WERI-Rb-1 (cell line): ENCODE results near the gene HAUS1.

ENCODE experiments used
- DNase-seq: peaks from one replicate; pipeline ENCODE4 v3.0.0-alpha.2; 2020
- H3K27ac ChIP-seq: fragments of 250-450 bp; sonication (Bioruptor Pico); 2 replicates; pipeline ENCODE4 v1.5.1; 2020; ENCODE audit warnings: mild to moderate bottlenecking, moderate library complexity
- H3K27me3 ChIP-seq: fragments of 250-450 bp; sonication (Bioruptor Pico); 2 replicates; pipeline ENCODE4 v1.5.1; 2021; ENCODE audit warnings: mild to moderate bottlenecking, low read depth, moderate library complexity; ENCODE audit not compliant: insufficient read depth, severe bottlenecking
- H3K36me3 ChIP-seq: fragments of 250-450 bp; sonication (Bioruptor Pico); 2 replicates; pipeline ENCODE4 v1.5.1; 2020; ENCODE audit warnings: mild to moderate bottlenecking, moderate library complexity
- H3K4me3 ChIP-seq: 2 replicates; pipeline ENCODE4 v1.5.1; 2011; ENCODE audit warnings: low read depth, mild to moderate bottlenecking, control low read depth, low read length
- H3K9me3 ChIP-seq: fragments of 250-450 bp; sonication (Bioruptor Pico); 2 replicates; pipeline ENCODE4 v1.5.1; 2021; ENCODE audit warnings: mild to moderate bottlenecking, moderate library complexity; ENCODE audit not compliant: severe bottlenecking
- TF ChIP-seq, protein P1 (sequence below): IDR thresholded peaks from 2 replicates; pipeline ENCODE4 v1.5.1; 2011; ENCODE audit warnings: low read depth, mild to moderate bottlenecking, control low read depth, inconsistent platforms, low read length

Gene HAUS1

DNA sequence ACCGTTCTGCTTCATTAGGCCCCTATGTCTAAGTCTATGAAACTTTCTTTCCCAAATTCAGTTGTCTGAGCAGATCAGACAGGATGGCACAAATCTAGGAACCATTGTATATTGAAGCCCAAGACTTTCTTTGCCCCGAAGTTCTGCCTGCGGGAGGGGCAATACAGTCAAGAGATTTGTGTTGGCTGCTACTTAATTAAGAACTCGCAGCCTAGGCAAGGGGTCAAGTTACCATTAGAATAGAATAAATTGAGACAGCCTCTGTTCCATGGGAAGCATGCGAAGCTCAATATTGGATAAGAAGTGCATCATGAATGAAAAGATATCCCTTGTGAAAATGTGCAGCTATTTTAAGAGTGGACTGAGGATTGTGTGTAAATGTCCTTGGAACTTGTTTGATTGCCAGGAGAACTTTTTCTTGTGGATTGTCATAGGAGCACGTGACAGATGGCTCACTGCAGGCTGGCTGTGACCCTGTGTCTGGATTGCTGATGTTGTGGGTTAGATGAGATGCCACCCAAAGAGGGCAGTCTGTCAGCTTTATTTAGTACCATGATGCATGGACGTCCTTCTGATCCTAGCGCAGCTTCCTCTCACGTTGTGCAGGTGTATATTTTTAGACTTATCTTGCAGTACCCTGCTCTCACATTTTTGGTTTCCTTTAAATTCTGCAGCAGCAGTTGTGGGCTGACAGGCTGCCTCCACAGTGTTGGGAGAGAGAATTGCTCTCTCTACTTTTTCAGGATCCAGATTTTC, 30.9 kb downstream of the HAUS1 start:
- no peaks in the 10 kb centered on the region for H3K27me3 ChIP-seq
- no peak overlapping the region for H3K27ac ChIP-seq
- peak; percentile 29 for DNase-seq
- no peaks in the 10 kb centered on the region for H3K9me3 ChIP-seq
- peaks cover 14% of the 10 kb centered on the region for H3K36me3 ChIP-seq
- no peak overlapping the region for H3K4me3 ChIP-seq
- TF ChIP-seq, protein P1, sequence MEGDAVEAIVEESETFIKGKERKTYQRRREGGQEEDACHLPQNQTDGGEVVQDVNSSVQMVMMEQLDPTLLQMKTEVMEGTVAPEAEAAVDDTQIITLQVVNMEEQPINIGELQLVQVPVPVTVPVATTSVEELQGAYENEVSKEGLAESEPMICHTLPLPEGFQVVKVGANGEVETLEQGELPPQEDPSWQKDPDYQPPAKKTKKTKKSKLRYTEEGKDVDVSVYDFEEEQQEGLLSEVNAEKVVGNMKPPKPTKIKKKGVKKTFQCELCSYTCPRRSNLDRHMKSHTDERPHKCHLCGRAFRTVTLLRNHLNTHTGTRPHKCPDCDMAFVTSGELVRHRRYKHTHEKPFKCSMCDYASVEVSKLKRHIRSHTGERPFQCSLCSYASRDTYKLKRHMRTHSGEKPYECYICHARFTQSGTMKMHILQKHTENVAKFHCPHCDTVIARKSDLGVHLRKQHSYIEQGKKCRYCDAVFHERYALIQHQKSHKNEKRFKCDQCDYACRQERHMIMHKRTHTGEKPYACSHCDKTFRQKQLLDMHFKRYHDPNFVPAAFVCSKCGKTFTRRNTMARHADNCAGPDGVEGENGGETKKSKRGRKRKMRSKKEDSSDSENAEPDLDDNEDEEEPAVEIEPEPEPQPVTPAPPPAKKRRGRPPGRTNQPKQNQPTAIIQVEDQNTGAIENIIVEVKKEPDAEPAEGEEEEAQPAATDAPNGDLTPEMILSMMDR = no peak

DNA sequence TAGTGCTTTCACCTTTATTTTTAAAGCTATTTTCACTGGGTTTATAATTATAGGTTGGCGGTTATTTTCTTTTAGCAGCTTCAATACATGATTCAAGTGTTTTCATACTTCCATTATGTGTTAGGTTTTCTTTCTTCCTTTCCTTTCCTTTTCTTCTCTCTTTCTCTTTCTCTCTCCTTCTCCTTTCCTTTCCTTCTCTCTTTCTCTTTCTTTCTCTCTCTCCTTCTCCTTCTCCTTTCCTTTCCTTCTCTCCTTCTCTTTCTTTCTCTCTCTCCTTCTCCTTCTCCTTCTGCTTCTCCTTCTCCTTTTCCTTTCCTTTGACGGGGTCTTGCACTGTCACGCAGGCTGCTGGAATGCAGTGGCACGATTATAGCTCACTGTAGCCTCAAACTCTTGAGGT, 36.0 kb downstream of the HAUS1 start:
- TF ChIP-seq, protein P1 = no peak
- no peak for DNase-seq
- no peak overlapping the region for H3K4me3 ChIP-seq
- H3K27me3 ChIP-seq = no peaks in the 10 kb centered on the region
- H3K36me3 ChIP-seq = no peaks in the 10 kb centered on the region; the same call in 1 of the 2 replicates
- H3K27ac ChIP-seq = no peak overlapping the region
- H3K9me3 ChIP-seq = peaks cover 2% of the 10 kb centered on the region

DNA sequence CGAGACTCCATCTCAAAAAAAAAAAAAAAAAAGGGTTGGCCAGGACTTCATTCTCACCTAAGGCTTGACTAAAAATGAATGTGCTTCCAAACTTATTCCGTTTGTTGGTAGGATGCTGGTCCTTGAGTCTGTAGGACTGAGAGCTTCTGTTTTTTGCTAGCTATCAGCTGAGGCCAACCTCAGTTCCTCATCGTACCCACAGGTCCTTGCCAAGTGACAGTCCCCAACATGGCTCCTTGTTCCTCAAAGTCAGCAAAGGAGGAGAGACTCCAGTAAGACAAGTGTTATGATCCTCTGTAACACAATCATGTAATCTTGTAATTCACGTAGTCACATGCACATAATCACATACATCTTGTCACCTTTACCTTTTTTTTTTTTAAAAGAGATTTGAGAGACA, 37.0 kb downstream of the HAUS1 start:
- no peak for DNase-seq
- no peaks in the 10 kb centered on the region for H3K27me3 ChIP-seq
- H3K27ac ChIP-seq = no peak overlapping the region
- H3K4me3 ChIP-seq = no peak overlapping the region
- H3K9me3 ChIP-seq = peaks cover 2% of the 10 kb centered on the region
- TF ChIP-seq, protein P1 = no peak
- no peaks in the 10 kb centered on the region; the same call in 1 of the 2 replicates for H3K36me3 ChIP-seq

DNA sequence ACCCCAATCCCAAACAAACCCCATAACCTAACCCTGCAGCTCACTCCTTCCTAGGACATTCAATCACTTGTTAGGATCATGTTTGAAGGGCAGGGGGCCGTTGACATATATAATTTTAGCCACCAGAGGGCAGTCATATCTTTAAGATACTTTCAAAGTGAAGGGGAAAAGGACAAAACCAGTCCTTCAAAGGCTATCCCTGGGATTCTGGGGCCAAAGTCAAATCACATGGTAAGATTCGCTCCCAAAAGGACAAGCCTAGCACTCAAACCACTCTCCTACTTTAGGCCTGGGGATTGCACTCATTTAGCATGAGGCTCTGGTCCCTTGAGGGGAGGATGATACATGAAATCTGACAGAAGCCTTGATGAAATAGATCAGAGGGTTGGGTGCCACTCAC, 44.6 kb downstream of the HAUS1 start:
- peak; percentile 70 for DNase-seq
- H3K27me3 ChIP-seq = no peaks in the 10 kb centered on the region
- no peak overlapping the region for H3K4me3 ChIP-seq
- H3K9me3 ChIP-seq = no peaks in the 10 kb centered on the region
- H3K36me3 ChIP-seq = no peaks in the 10 kb centered on the region
- TF ChIP-seq, protein P1 = peak; percentile 48; the same call in 1 of the 2 replicates
- no peak overlapping the region for H3K27ac ChIP-seq

DNA sequence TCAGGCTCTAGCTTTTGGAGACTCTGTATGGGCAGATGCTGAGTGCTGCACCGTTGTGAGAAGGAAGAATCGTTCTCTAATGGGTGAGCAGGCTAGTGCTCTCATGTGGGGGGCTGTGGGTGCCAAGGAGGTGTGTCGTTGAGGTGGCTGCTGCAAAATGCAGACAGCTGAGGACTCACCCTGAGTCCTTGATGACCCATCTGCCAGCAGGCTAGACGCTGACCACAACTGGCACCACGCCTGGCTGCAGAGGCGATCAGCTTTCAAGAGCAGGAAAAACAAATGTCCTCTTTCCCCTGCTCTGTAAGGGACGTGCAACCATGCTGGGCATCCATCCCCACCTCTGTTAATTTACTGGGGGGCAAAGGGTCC, 48.2 kb downstream of the HAUS1 start:
- H3K27ac ChIP-seq = peak overlapping the region; percentile 7
- TF ChIP-seq, protein P1 = no peak
- H3K27me3 ChIP-seq = no peaks in the 10 kb centered on the region
- no peaks in the 10 kb centered on the region for H3K36me3 ChIP-seq
- no peak overlapping the region for H3K4me3 ChIP-seq
- peak; percentile 30 for DNase-seq
- no peaks in the 10 kb centered on the region for H3K9me3 ChIP-seq
